ENCODE results near the gene ABCC12.

GRCh38 chr16:48152226-48152625 lies 3.6 kb downstream of the ABCC12 start:
- TF ChIP-seq CTCF (conservative IDR thresholded peaks at IDR 0.05; ENCODE audit: low read depth, low read length) (no peak), EZH2 (IDR thresholded peaks at IDR 0.05; ENCODE audit: borderline replicate concordance, low read depth, low read length, poor library complexity, severe bottlenecking) (no peak)

All from A673 (cell line).